Loucy (cell line): ENCODE results near the gene SAMHD1.

Source experiments
- H2AFZ ChIP-seq: fragments of 200-600 bp; sonication (generic); 2 replicates; pipeline ENCODE4 v1.6.0; 2016; ENCODE audit warnings: antibody characterized with exemption, mild to moderate bottlenecking, low read length, moderate library complexity
- H3F3A ChIP-seq: fragments of 200-600 bp; 2 replicates; pipeline ENCODE4 v1.6.0; 2016; ENCODE audit warnings: antibody characterized with exemption, low read depth, mild to moderate bottlenecking
- H3K27me3 ChIP-seq: fragments of 200-600 bp; sonication (generic); 2 replicates; pipeline ENCODE4 v1.6.1; 2014; ENCODE audit warnings: low read length, mild to moderate bottlenecking; ENCODE audit not compliant: insufficient read depth, poor library complexity, severe bottlenecking
- H3K36me3 ChIP-seq: fragments of 200-600 bp; sonication (generic); 2 replicates; pipeline ENCODE4 v1.6.1; 2016; ENCODE audit warnings: low read length; ENCODE audit not compliant: insufficient read depth
- H3K4me1 ChIP-seq: fragments of 200-600 bp; sonication (generic); 2 replicates; pipeline ENCODE4 v1.5.1; 2014; ENCODE audit warnings: low read length, mild to moderate bottlenecking; ENCODE audit not compliant: insufficient read depth, poor library complexity, severe bottlenecking
- H3K4me2 ChIP-seq: fragments of 200-600 bp; sonication (generic); 2 replicates; pipeline ENCODE4 v1.6.0; 2014; ENCODE audit warnings: antibody characterized with exemption, low read length, low read depth, mild to moderate bottlenecking; ENCODE audit not compliant: poor library complexity, severe bottlenecking
- H3K4me3 ChIP-seq: fragments of 200-600 bp; sonication (generic); 2 replicates; pipeline ENCODE4 v1.5.1; 2014; ENCODE audit warnings: low read length, mild to moderate bottlenecking, mixed read lengths; ENCODE audit not compliant: poor library complexity, severe bottlenecking
- H3K79me2 ChIP-seq: fragments of 200-600 bp; sonication (generic); 2 replicates; pipeline ENCODE4 v1.6.1; 2014; ENCODE audit warnings: low read length; ENCODE audit not compliant: insufficient read depth
- H3K9ac ChIP-seq: fragments of 200-600 bp; sonication (generic); 2 replicates; pipeline ENCODE4 v1.6.0; 2014; ENCODE audit warnings: mild to moderate bottlenecking, low read depth, low read length, moderate library complexity; ENCODE audit not compliant: poor library complexity, severe bottlenecking
- H3K9me2 ChIP-seq: fragments of 200-600 bp; sonication (generic); replicated peaks from 2 replicates; pipeline ENCODE4 v1.6.1; 2016; ENCODE audit warnings: low read depth, low read length, mixed read lengths
- H3K9me3 ChIP-seq: fragments of 200-600 bp; sonication (generic); 2 replicates; pipeline ENCODE4 v1.6.1; 2014; ENCODE audit warnings: mild to moderate bottlenecking, antibody characterized with exemption, low read length, low read depth; ENCODE audit not compliant: insufficient read depth
- H4K20me1 ChIP-seq: fragments of 200-600 bp; sonication (generic); 2 replicates; pipeline ENCODE4 v1.6.0; 2014; ENCODE audit warnings: antibody characterized with exemption, low read length, mild to moderate bottlenecking; ENCODE audit not compliant: insufficient read depth, poor library complexity, severe bottlenecking
- CTCF ChIP-seq: fragments of 200-600 bp; sonication (generic); conservative IDR thresholded peaks from 2 replicates; pipeline ENCODE4 v1.5.1; 2014; ENCODE audit warnings: mild to moderate bottlenecking, antibody characterized with exemption, low read length
- EZH2phosphoT487 ChIP-seq: fragments of 200-600 bp; IDR thresholded peaks from 2 replicates; pipeline ENCODE4 v1.6.1; 2018; ENCODE audit warnings: antibody characterized with exemption, mild to moderate bottlenecking, moderate library complexity, borderline replicate concordance

Gene SAMHD1

DNA sequence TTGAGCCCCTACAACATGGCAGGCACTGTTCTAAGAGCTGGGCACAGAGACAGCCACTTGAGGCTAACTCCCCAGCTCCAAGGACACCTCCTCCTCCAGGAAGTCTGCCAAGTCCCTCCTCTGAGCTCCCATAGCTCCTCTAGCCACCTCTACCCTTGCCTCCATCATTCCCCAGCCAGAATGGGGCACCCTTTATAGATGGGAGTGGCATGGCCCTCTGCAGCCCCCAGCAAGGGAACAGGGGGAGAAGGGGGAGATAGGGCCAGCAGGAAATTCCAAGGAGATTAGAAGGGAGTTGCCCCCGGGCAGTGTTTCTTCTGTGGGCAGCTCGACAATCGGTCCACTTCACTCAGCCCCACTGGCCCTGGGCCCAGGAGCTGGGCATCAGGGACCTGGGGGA is 95.3 kb downstream of the SAMHD1 start:
- TF ChIP-seq EZH2phosphoT487 = no peak
- no peak for TF ChIP-seq CTCF
- Histone ChIP-seq H3K9me3 (no peaks in the 10 kb centered on the region), H4K20me1 (peaks cover 20% of the 10 kb centered on the region), H3K9ac (no peak overlapping the region), H3K27me3 (no peaks in the 10 kb centered on the region), H3K4me3 (no peak overlapping the region), H3K4me1 (peaks cover 31% of the 10 kb centered on the region), H3K79me2 (peaks cover 16% of the 10 kb centered on the region; the same call in 1 of the 2 replicates), H3K36me3 (no peaks in the 10 kb centered on the region), H3K9me2 (no peaks in the 10 kb centered on the region), H2AFZ (no peak overlapping the region), H3F3A (0 out of 2 replicates have a peak, but pooled peaks cover 6% of the 10 kb centered on the region), H3K4me2 (peak overlapping the region; percentile 29)

DNA sequence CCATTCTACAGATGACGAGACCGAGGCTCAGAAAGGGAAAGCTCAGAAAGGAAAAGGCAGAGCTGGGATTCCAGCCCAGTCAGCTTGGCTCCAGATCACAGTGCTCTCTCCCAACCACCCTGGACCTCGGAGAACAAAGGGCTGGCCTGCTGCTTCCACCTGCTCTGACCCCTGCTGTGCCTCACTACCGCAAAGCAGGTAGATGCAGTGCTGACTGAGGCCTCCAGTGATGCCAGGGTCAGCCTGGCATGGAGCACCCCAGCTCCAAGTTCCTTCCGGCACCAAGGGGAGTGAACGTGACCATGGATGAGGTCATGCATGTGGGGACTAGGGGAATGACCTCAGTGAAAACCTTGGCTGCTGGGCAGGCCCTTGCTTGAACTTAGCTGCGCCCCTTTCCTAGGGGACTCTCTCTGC is 96.3 kb downstream of the SAMHD1 start:
- Histone ChIP-seq H3K4me3 (no peak overlapping the region), H3K4me2 (no peak overlapping the region), H2AFZ (no peak overlapping the region), H3K9me3 (no peaks in the 10 kb centered on the region), H3K36me3 (no peaks in the 10 kb centered on the region), H3K9me2 (no peaks in the 10 kb centered on the region), H3K79me2 (peaks cover 7% of the 10 kb centered on the region; the same call in 1 of the 2 replicates), H3K9ac (no peak overlapping the region), H3K27me3 (no peaks in the 10 kb centered on the region), H4K20me1 (peaks cover 10% of the 10 kb centered on the region), H3F3A (0 out of 2 replicates have a peak, but pooled peaks cover 2% of the 10 kb centered on the region), H3K4me1 (peaks cover 22% of the 10 kb centered on the region)
- TF ChIP-seq CTCF = no peak
- no peak for TF ChIP-seq EZH2phosphoT487

DNA sequence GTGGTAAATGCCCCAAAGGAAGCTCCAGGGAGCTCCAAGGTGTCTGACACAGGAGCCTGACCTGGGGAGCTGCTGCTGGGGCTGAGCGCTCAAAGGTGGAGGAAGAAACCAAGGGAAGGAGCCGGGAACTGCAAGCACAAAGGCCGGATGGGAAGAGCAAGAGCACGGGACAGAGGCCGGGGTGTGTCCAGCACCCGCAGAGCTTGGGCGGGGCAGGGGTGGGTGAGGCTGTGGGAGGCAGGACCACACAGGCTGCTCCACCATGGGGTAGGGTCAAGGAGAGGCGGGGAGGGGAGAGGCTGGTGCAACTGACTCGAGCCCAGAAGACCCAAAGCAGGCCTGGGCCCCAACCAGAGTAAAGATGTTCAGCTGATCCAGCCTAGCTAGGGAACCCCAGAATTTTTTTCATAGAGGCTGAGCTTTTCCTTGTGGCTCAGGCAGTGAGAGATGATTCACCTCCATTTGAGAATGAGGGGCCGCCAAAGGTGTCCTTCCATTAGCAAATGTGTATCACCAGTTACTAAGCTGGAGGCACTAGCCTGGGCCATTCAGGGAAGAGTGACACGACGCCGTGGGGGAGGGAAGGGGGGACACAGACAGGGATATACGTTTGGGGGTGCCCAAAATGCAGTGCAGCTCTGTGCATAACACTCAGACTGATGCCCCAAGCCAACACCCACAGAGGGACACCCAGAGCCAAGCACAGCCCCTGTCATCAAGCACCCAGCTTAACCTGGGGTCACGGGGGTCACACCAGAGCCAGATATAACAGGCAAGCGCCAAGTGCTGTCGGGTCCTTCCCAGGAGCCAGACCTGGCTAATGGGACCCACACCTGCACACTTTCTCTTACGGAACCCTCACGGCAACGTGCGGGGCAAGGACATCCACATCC is 96.9 kb downstream of the SAMHD1 start:
- TF ChIP-seq EZH2phosphoT487 (no peak), CTCF (no peak)
- H3K9ac ChIP-seq = no peak overlapping the region
- H4K20me1 ChIP-seq = peaks cover 5% of the 10 kb centered on the region
- no peaks in the 10 kb centered on the region for H3K9me3 ChIP-seq
- H2AFZ ChIP-seq = no peak overlapping the region
- H3F3A ChIP-seq = no peaks in the 10 kb centered on the region
- H3K4me1 ChIP-seq = peaks cover 17% of the 10 kb centered on the region
- H3K36me3 ChIP-seq = no peaks in the 10 kb centered on the region
- H3K4me3 ChIP-seq = no peak overlapping the region
- no peaks in the 10 kb centered on the region for H3K9me2 ChIP-seq
- no peaks in the 10 kb centered on the region for H3K27me3 ChIP-seq
- no peak overlapping the region for H3K4me2 ChIP-seq
- peaks cover 7% of the 10 kb centered on the region; the same call in 1 of the 2 replicates for H3K79me2 ChIP-seq
